ENCODE data around the gene ASPN.

- TF ChIP-seq REST (IDR thresholded peaks at IDR 0.05; ENCODE audit: insufficient read depth in 1 of 2, low read depth in 2 of 2, low read length in 2 of 2) (no peak), SIN3A (IDR thresholded peaks at IDR 0.05; ENCODE audit: borderline replicate concordance, insufficient read depth, low read length) (no peak), TAF1 (IDR thresholded peaks at IDR 0.05; ENCODE audit: borderline replicate concordance, insufficient read depth, low read length) (no peak), POLR2AphosphoS5 (IDR thresholded peaks at IDR 0.05; ENCODE audit: low read depth, low read length) (no peak), FOXP2 (optimal IDR thresholded peaks at IDR 0.05; ENCODE audit: borderline replicate concordance, extremely low read depth, extremely low read length, insufficient read depth) (no peak)
These were observed 34.2 kb upstream of the ASPN start for GRCh38 chr9:92516521-92516920.
